Measurements from ENCODE around the gene WNK1. TPM values are rescaled to one million over a fixed set of nuclear protein-coding genes. Genes with fewer than 3 reads are reported as not detected.
"Not testable (repeated sequence)": the region's sequence is repeated elsewhere in the genome, so short reads cannot be mapped to it uniquely, and the experiment has no call there.

The WNK1 gene
- total RNA-seq, 1 donor from 2014 or later: 57.6 TPM

- H3K27me3 ChIP-seq (ENCODE audit: control insufficient read depth, insufficient read depth, low read length): no peaks in the 10 kb centered on the region
- no peak for TF ChIP-seq CTCF (IDR thresholded peaks at IDR 0.05; ENCODE audit: insufficient read depth, low read length, poor library complexity, severe bottlenecking)
- peak; percentile 51 for DNase-seq (ENCODE audit: low read depth)
- no peaks in the 10 kb centered on the region for H3K36me3 ChIP-seq (ENCODE audit: control insufficient read depth, insufficient read depth, low read length)
- no peak overlapping the region for H3K4me3 ChIP-seq (ENCODE audit: low read depth, low read length)
Observed at GRCh38 chr12:779745-780734, 27.7 kb downstream of the WNK1 start.

GRCh38 chr12:780750-781379 lies 28.5 kb downstream of the WNK1 start:
- TF ChIP-seq CTCF (IDR thresholded peaks at IDR 0.05; ENCODE audit: insufficient read depth, low read length, poor library complexity, severe bottlenecking): no peak
- Histone ChIP-seq H3K4me3 (ENCODE audit: low read depth, low read length) (no peak overlapping the region), H3K36me3 (ENCODE audit: control insufficient read depth, insufficient read depth, low read length) (no peaks in the 10 kb centered on the region), H3K27me3 (ENCODE audit: control insufficient read depth, insufficient read depth, low read length) (no peaks in the 10 kb centered on the region)
- DNase-seq (ENCODE audit: low read depth): no peak

- DNase-seq (ENCODE audit: low read depth): no peak
- Histone ChIP-seq H3K4me3 (ENCODE audit: low read depth, low read length) (no peak overlapping the region), H3K36me3 (ENCODE audit: control insufficient read depth, insufficient read depth, low read length) (no peaks in the 10 kb centered on the region), H3K27me3 (ENCODE audit: control insufficient read depth, insufficient read depth, low read length) (no peaks in the 10 kb centered on the region)
- no peak for TF ChIP-seq CTCF (IDR thresholded peaks at IDR 0.05; ENCODE audit: insufficient read depth, low read length, poor library complexity, severe bottlenecking)
Observed at GRCh38 chr12:785706-786105, 33.3 kb downstream of the WNK1 start.

GRCh38 chr12:788288-788687 lies 35.9 kb downstream of the WNK1 start:
- TF ChIP-seq CTCF (IDR thresholded peaks at IDR 0.05; ENCODE audit: insufficient read depth, low read length, poor library complexity, severe bottlenecking): no peak
- no peak for DNase-seq (ENCODE audit: low read depth)
- H3K27me3 ChIP-seq (ENCODE audit: control insufficient read depth, insufficient read depth, low read length): no peaks in the 10 kb centered on the region

GRCh38 chr12:788762-789161 lies 36.4 kb downstream of the WNK1 start:
- not testable (repeated sequence) for H3K36me3 ChIP-seq (ENCODE audit: control insufficient read depth, insufficient read depth, low read length); H3K4me3 ChIP-seq (ENCODE audit: low read depth, low read length); DNase-seq (ENCODE audit: low read depth); H3K27me3 ChIP-seq (ENCODE audit: control insufficient read depth, insufficient read depth, low read length)

More at GRCh38 chr12:788288-788687, 35.9 kb downstream of the WNK1 start:
- Histone ChIP-seq H3K36me3 (ENCODE audit: control insufficient read depth, insufficient read depth, low read length) (no peaks in the 10 kb centered on the region), H3K4me3 (ENCODE audit: low read depth, low read length) (no peak overlapping the region)

- H3K4me3 ChIP-seq (ENCODE audit: low read depth, low read length): no peak overlapping the region
- TF ChIP-seq CTCF (IDR thresholded peaks at IDR 0.05; ENCODE audit: insufficient read depth, low read length, poor library complexity, severe bottlenecking): no peak
- no peaks in the 10 kb centered on the region for H3K36me3 ChIP-seq (ENCODE audit: control insufficient read depth, insufficient read depth, low read length)
- H3K27me3 ChIP-seq (ENCODE audit: control insufficient read depth, insufficient read depth, low read length): no peaks in the 10 kb centered on the region
- no peak for DNase-seq (ENCODE audit: low read depth)
Observed at GRCh38 chr12:789852-790563, 37.6 kb downstream of the WNK1 start.

Measured in kidney epithelial cell (primary cell).